GM21528 (cell line): ENCODE measurements around the gene GOLGA6A.
"Not testable (repeated sequence)": the region's sequence is repeated elsewhere in the genome, so short reads cannot be mapped to it uniquely, and the experiment has no call there.

Source experiments
- ATAC-seq: cut with Tn5 transposase; IDR thresholded peaks from one replicate; pipeline ENCODE4 v1.9.1; 2021; ENCODE audit warnings: mild to moderate bottlenecking, moderate library complexity; ENCODE audit not compliant: unreplicated experiment, low FRiP score

GOLGA6A gene

GRCh38 chr15:74053941-74054529 lies 28.3 kb downstream of the GOLGA6A start:
- no peak for ATAC-seq

- ATAC-seq = no peak
Observed at GRCh38 chr15:74053517-74053916, 28.8 kb downstream of the GOLGA6A start.

- not testable (repeated sequence) for ATAC-seq
Observed at GRCh38 chr15:74052271-74053260, 29.8 kb downstream of the GOLGA6A start.

GRCh38 chr15:74050556-74051234 lies 31.7 kb downstream of the GOLGA6A start:
- no peak for ATAC-seq

GRCh38 chr15:74050127-74050526 lies 32.2 kb downstream of the GOLGA6A start:
- no peak for ATAC-seq

- no peak for ATAC-seq
Observed at GRCh38 chr15:74046275-74046674, 36.1 kb downstream of the GOLGA6A start.

- ATAC-seq = no peak
Observed at GRCh38 chr15:74045636-74046274, 36.6 kb downstream of the GOLGA6A start.

- no peak for ATAC-seq
Observed at GRCh38 chr15:74045184-74045583, 37.2 kb downstream of the GOLGA6A start.

- no peak for ATAC-seq
Observed at GRCh38 chr15:74044267-74045110, 37.9 kb downstream of the GOLGA6A start.

GRCh38 chr15:74043425-74044266 lies 38.7 kb downstream of the GOLGA6A start:
- ATAC-seq = no peak

GRCh38 chr15:74042603-74043424 lies 39.5 kb downstream of the GOLGA6A start:
- ATAC-seq = no peak

- no peak for ATAC-seq
Observed at GRCh38 chr15:74041777-74042435, 40.4 kb downstream of the GOLGA6A start.

- no peak for ATAC-seq
Observed at GRCh38 chr15:74041311-74041756, 41.0 kb downstream of the GOLGA6A start.

- ATAC-seq = no peak
Observed at GRCh38 chr15:74040109-74040850, 42.1 kb downstream of the GOLGA6A start.

GRCh38 chr15:74039656-74040010 lies 42.7 kb downstream of the GOLGA6A start:
- ATAC-seq = no peak

GRCh38 chr15:74038707-74039655 lies 43.4 kb downstream of the GOLGA6A start:
- no peak for ATAC-seq
